Renal pelvis (tissue), 4 donors: ENCODE data around the gene SLCO1A2. TPM values are rescaled to one million over a fixed set of nuclear protein-coding genes. Genes with fewer than 3 reads are reported as not detected.
A peak's percentile ranks its signal among the peaks of the same experiment; 100 is the strongest.

ENCODE experiments used
- DNase-seq: peaks from one replicate; pipeline ENCODE4 v3.0.0-alpha.2; 2013
- polyA plus RNA-seq, 3 donors: library from polyadenylated mRNA; unstranded; fragments of 120-200 nt; gene quantifications; one replicate each; pipeline ENCODE4 v1.2.1, GENCODE V29; 2013; ENCODE audit not compliant: insufficient read length in 3 of 3

Gene SLCO1A2
- polyA plus RNA-seq, 3 donors: 0.10 to 0.28 (median 0.11) TPM

- DNase-seq: peak; percentile 4
Observed at GRCh38 chr12:21330682-21331253, 3.9 kb downstream of the SLCO1A2 start.

GRCh38 chr12:21328578-21328977 lies 6.1 kb downstream of the SLCO1A2 start:
- no peak for DNase-seq

GRCh38 chr12:21324551-21324950 lies 10.2 kb downstream of the SLCO1A2 start:
- no peak for DNase-seq

GRCh38 chr12:21323736-21324135 lies 11.0 kb downstream of the SLCO1A2 start:
- DNase-seq: no peak

DNA sequence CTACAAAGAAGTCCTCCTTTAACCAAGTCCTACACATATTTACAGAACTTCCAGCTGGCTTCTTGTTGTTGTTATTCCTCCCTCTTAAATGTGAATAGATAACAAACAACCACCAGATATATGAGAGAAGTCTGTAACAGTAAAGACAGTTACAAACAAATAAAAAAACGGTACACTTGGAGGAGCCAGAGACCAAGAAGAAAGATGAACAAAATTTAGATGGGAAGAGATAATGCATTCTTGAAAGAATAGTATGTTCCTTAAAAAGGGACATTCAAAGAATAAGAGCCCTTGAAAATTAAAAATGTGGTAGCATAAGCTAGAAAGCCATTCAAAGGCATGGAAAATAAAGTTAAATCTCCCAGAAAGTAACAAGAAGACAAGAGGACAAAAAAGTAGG lies 25.9 kb downstream of the SLCO1A2 start:
- DNase-seq: no peak

DNA sequence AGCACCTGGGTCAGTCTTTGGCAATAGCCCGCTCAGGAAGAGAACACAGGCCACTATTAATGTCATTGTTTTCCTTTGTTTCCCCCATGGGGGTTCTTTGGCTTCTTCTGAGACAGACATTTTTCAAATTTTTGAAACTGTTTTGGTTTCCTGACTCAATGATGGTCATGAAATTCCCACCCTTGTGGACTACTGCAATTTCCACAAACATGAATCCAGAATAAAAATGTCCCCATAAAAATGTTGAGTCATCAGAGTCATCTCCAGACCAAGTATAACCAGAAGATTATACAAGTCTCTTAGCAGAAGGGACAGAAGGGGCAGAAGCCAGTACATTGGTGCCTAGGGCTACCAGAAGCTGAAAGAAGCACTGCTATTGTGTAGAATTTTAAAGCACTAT lies 29.1 kb downstream of the SLCO1A2 start:
- DNase-seq: no peak

DNA sequence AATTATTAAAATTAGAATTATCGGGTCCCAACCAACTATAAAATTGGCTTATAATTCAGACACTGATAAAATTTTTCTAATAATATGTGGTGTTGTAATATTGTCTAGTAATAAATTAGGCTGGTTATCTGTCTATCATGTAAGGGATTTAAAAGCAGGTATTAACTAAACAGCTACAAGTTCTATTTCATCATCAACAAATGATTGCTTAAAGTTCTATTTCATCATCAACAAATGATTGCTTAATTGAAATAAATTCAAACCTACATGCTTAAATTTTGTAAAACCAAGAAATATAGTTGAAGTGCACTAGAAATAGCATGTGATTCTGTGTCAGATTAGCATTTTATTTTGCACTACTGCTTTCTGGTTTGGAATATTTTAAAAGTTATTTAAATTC lies 34.1 kb downstream of the SLCO1A2 start:
- no peak for DNase-seq

DNA sequence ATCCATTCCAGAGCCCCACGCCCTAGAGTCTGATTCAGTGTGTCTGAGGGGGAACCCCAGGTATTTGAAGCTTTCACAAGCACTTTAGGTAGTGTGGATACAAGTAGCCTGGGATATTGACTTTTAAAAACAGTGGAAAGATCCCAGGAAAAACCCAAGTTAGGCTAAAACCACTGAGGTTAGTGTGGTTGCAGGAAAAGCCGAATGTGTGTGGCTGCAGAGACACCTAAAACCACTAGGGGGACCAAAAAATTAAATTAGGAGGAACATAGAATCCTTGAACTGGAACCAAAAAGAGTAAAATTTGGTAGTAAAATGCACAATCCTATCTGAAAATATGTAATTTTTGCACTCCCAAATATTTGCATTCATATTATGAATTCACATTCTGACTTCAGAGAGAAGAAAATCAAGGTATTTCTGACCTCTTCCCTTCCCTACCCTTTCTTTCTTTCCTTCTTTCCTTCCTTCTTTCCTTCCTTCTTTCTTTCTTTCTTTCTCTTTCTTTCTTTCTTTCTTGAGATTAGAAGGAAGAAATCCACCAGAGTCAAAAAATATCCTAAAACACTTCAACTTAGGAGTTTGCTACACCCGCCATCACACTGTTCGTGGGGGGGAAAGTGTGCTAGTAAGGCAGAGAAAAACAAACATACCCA lies 37.8 kb downstream of the SLCO1A2 start:
- DNase-seq: no peak

DNA sequence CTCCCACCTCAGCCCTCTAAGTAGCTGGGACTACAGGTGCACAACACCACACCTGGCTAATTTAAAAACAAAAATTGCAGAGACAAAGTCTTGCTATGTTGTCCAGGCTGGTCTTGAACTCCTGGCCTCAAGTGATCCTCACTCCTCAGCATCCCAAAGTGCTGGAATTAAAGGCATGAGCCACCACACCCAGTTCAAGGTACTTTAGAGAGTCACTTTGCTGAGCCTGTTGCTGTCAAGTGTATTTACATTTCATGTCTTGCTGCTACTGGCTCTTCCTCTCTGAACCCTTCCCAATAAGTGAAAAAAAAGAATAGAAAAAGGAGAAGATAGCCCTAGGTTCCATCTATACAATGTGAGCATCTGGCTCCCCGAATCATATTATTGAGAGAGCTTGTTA lies 38.4 kb downstream of the SLCO1A2 start:
- no peak for DNase-seq

DNA sequence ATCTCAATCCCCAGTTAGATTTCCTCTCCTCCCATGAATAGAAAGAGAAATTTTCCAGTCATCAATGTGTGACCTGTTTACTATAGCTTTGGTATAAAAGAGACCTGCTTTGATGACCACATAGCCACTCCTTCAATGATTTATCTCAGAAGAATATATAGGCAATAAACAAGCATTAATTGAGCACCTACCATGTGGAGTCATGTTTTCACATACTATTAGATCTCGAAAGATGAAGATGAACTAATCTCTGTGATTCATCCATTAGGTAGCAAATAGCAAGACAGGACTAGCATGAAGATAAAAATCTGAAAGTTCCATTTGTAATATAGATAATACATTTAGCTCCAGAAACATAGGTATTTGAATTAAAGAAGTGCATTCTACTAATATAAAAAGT lies 40.5 kb downstream of the SLCO1A2 start:
- no peak for DNase-seq

DNA sequence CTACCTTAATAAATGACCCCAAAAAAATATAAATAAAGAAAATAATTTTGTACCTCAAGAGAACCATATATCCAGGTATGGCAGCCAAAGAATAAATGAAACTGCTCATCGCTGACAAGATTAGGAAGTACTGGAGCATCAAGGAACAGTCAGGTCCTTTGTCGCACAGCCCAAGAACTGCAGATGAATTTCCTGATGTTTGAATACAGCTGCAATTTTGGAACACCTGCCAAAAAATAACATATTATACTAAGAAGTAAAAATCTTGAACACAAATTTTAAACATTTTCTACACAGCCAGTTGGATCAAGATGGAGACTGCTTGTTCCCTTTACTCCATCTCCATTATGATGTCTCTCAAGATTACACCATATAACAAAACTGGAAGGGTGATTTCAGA lies 42.6 kb downstream of the SLCO1A2 start:
- DNase-seq: no peak

DNA sequence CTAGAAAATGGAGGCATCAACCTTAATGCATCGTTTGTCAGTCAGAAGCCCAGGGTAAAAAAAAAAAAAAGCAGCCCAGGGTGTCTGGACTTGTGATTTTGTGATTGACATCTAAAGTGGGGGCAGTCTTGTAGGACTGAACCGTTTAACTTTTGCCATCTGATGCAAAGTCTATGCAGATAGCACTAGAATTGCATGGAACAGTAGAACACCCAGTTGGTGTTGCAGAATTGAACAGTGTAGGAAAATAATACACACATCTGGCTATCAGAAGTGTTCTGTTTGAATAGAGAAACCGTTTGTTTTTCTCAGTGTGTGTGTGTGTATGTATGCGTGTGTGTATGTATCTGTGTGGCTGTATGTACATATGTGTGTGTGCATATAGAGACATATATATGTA lies 45.0 kb downstream of the SLCO1A2 start:
- DNase-seq: no peak

- DNase-seq: no peak
Observed at GRCh38 chr12:21276826-21277225, 57.9 kb downstream of the SLCO1A2 start.

- no peak for DNase-seq
Observed at GRCh38 chr12:21265932-21266331, 68.8 kb downstream of the SLCO1A2 start.

GRCh38 chr12:21264232-21264631 lies 70.5 kb downstream of the SLCO1A2 start:
- no peak for DNase-seq

DNA sequence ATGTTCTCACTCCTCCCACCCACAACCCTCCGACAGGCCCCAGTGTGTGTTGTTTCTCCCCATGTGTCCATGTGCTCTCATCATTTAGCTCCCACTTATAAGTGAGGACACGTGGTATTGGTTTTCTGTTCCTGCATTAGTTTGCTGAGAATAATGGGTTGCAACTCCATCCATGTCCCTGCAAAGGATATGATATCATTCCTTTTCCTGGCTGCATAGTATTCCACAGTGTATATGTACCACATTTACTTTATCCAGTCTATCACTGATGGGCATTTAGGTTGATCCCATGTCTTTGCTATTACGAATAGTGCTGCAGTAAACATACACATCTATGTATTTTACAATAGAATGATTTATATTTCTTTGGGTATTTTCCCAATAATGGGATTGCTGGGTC lies 77.5 kb downstream of the SLCO1A2 start:
- no peak for DNase-seq

GRCh38 chr12:21252070-21252469 lies 82.6 kb downstream of the SLCO1A2 start:
- no peak for DNase-seq

DNA sequence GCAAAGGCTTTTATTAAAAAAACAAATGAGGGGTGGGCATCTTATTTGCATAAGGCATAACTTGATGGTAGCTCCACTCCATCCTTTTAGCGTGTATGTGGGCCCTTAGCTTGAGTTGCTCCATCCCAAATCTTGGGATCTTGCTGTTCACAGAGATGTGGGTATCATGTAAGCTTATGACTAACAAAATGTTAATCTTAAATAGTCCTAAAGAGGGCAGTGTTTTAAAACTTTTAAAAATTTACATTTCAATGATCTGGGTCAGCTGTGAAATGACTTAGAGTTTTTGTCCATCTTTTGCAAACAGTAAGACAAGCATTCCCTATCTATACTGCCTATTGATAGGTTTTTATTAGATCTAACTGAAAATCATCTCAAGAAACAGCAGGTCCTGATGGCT lies 86.0 kb downstream of the SLCO1A2 start:
- peak; percentile 1 for DNase-seq

GRCh38 chr12:21239866-21240265 lies 94.9 kb downstream of the SLCO1A2 start:
- no peak for DNase-seq

DNA sequence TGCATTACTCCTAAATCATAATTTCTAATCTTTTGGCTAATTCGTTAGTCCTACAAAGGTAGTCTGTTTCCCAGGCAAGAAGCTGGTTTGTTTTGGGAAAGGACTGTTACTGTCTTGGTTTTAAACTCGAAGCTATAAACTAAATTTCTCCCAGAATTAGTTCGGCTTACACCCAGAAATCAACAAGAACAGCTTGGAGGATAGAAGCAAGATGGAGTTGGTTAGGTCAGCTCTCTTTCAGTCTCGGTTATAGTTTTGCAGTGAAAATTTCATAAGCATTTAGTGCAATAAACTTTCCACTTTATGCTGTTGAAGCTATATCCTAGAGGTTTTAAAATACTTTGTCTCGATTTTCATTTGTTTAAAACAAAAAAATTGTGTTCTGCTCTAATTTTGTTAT lies 100.3 kb downstream of the SLCO1A2 start:
- no peak for DNase-seq

- DNase-seq: no peak
Observed at GRCh38 chr12:21223930-21224329, 110.8 kb downstream of the SLCO1A2 start.

- no peak for DNase-seq
Observed at GRCh38 chr12:21221778-21222177, 112.9 kb downstream of the SLCO1A2 start.

GRCh38 chr12:21221072-21221471 lies 113.6 kb downstream of the SLCO1A2 start:
- DNase-seq: no peak

GRCh38 chr12:21220266-21220665 lies 114.5 kb downstream of the SLCO1A2 start:
- DNase-seq: no peak
